Liver (tissue), 9 donors: ENCODE results near the gene ZNF597. TPM values are rescaled to one million over a fixed set of nuclear protein-coding genes. Genes with fewer than 3 reads are reported as not detected.

ENCODE experiments used
- DNase-seq: peaks from one replicate; pipeline ENCODE4 v3.0.0-alpha.2; 2017; ENCODE audit warnings: low spot score
- H3K27ac ChIP-seq, 2 donors: one replicate each; pipeline ENCODE4 v1.7.0; 2013; ENCODE audit warnings: inconsistent platforms in 2 of 2, low read length in 2 of 2, control low read depth in 1 of 2, low read depth in 1 of 2, mild to moderate bottlenecking in 1 of 2
- H3K27me3 ChIP-seq, 4 donors: one replicate each; pipeline versions ENCODE4 v1.6.1 to v1.7.0; 2013; ENCODE audit warnings: low read length in 3 of 4, inconsistent platforms in 1 of 4, mild to moderate bottlenecking in 1 of 4, moderate library complexity in 1 of 4; ENCODE audit not compliant: control insufficient read depth in 4 of 4, insufficient read depth in 4 of 4
- H3K36me3 ChIP-seq, 4 donors: one replicate each; pipeline versions ENCODE4 v1.6.1 to v1.7.0; 2013; ENCODE audit warnings: low read length in 3 of 4, mild to moderate bottlenecking in 3 of 4, low read depth in 1 of 4, moderate library complexity in 1 of 4; ENCODE audit not compliant: control insufficient read depth in 4 of 4, insufficient read depth in 3 of 4
- H3K4me1 ChIP-seq, 4 donors: one replicate each; pipeline versions ENCODE4 v1.6.1 to v1.7.0; 2013; ENCODE audit warnings: low read length in 3 of 4, mild to moderate bottlenecking in 3 of 4, moderate library complexity in 1 of 4; ENCODE audit not compliant: control insufficient read depth in 4 of 4, insufficient read depth in 4 of 4
- H3K4me3 ChIP-seq, 3 donors: one replicate each; pipeline versions ENCODE4 v1.6.1 to v1.7.0; 2013; ENCODE audit warnings: low read length in 3 of 3, control low read depth in 1 of 3, low read depth in 1 of 3, mild to moderate bottlenecking in 1 of 3
- H3K9ac ChIP-seq, 2 donors: one replicate each; pipeline ENCODE4 v1.7.0; 2013; ENCODE audit warnings: low read length in 2 of 2, mild to moderate bottlenecking in 2 of 2, moderate library complexity in 2 of 2, control low read depth in 1 of 2, low read depth in 1 of 2
- H3K9me3 ChIP-seq, 4 donors: one replicate each; pipeline versions ENCODE4 v1.6.1 to v1.7.0; 2013; ENCODE audit warnings: low read length in 3 of 4; ENCODE audit not compliant: control insufficient read depth in 4 of 4
- EGR1 ChIP-seq, 2 donors: IDR thresholded peaks; 2 replicates each; pipeline ENCODE4 v1.6.1; 2016 to 2018; ENCODE audit warnings: antibody characterized with exemption in 2 of 2, low read depth in 2 of 2
- FOXA1 ChIP-seq: IDR thresholded peaks from 2 replicates; pipeline ENCODE4 v1.6.1; 2016; ENCODE audit warnings: antibody characterized with exemption
- GABPA ChIP-seq, 2 donors: IDR thresholded peaks in 1 of 2; conservative IDR thresholded peaks in 1 of 2; 2 replicates each; pipeline ENCODE4 v1.6.1; 2016; ENCODE audit warnings: antibody characterized with exemption in 2 of 2, mild to moderate bottlenecking in 1 of 2, moderate library complexity in 1 of 2
- HNF4G ChIP-seq: IDR thresholded peaks from 2 replicates; pipeline ENCODE4 v1.6.1; 2016; ENCODE audit warnings: antibody characterized with exemption
- JUND ChIP-seq, 2 donors: IDR thresholded peaks; 2 replicates each; pipeline ENCODE4 v1.6.1; 2016; ENCODE audit warnings: antibody characterized with exemption in 2 of 2
- NR2F2 ChIP-seq: IDR thresholded peaks from 2 replicates; pipeline ENCODE4 v1.6.1; 2016; ENCODE audit warnings: antibody characterized with exemption
- RAD21 ChIP-seq, 2 donors: IDR thresholded peaks; 2 replicates each; pipeline ENCODE4 v1.6.1; 2016; ENCODE audit warnings: antibody characterized with exemption in 2 of 2, mild to moderate bottlenecking in 2 of 2
- RXRA ChIP-seq, 2 donors: IDR thresholded peaks; 2 replicates each; pipeline ENCODE4 v1.6.1; 2017 to 2018; ENCODE audit warnings: antibody characterized with exemption in 2 of 2, mild to moderate bottlenecking in 1 of 2
- TAF1 ChIP-seq: conservative IDR thresholded peaks from 2 replicates; pipeline ENCODE4 v1.6.1; 2016; ENCODE audit warnings: antibody characterized with exemption, mild to moderate bottlenecking
- YY1 ChIP-seq: IDR thresholded peaks from 2 replicates; pipeline ENCODE4 v1.6.1; 2016; ENCODE audit warnings: antibody characterized with exemption, mild to moderate bottlenecking
- WGBS: extraction: QIAGEN DNeasy Blood & Tissue Kit; methylation state at CpG from one replicate; pipeline ENCODE4 v1.1.7; 2013; 5-methylcytosine and 5-hydroxymethylcytosine counted together
- polyA plus RNA-seq, 2 donors: library from polyadenylated mRNA; stranded (reverse) in 1 of 2; unstranded in 1 of 2; fragments of 200-250 nt in 1 of 2; fragments of >200 nt in 1 of 2; fragmentation: Nextera tagmentation in 1 of 2; extraction: Ambion mirVana in 1 of 2; gene quantifications; one replicate each; pipeline versions ENCODE4 v1.2.1 to v1.2.3, GENCODE V29; 2013 to 2015
- total RNA-seq, 2 donors: library from RNA; depleted of rRNA; stranded (reverse); fragments of >200 nt; gene quantifications; one replicate each; pipeline ENCODE4 v1.2.3, GENCODE V29; 2014
- TF ChIP-seq, protein P1 (sequence below): IDR thresholded peaks from 2 replicates; pipeline ENCODE4 v1.6.1; 2016; ENCODE audit warnings: antibody characterized with exemption
- TF ChIP-seq, protein P2 (sequence below): IDR thresholded peaks from 2 replicates; pipeline ENCODE4 v1.6.1; 2016; ENCODE audit warnings: antibody characterized with exemption
- TF ChIP-seq, protein P3 (sequence below): IDR thresholded peaks from 2 replicates; pipeline ENCODE4 v1.6.1; 2016; ENCODE audit warnings: antibody characterized with exemption
- TF ChIP-seq, protein P4 (sequence below): fragments of 150-350 bp; IDR thresholded peaks from 2 replicates; pipeline ENCODE4 v1.5.1; 2017; ENCODE audit warnings: improper control_type of control experiment, low read depth, low read length; ENCODE audit not compliant: missing input control
- TF ChIP-seq, protein P5 (sequence below): IDR thresholded peaks from 2 replicates; pipeline ENCODE4 v1.6.1; 2016; ENCODE audit warnings: antibody characterized with exemption, mild to moderate bottlenecking
- donor health status: healthy.
- donor health status: healthy.
- donor health status: healthy.
- donor health status: healthy.
- donor health status: healthy.

Gene ZNF597
- total and polyA plus RNA-seq, 4 donors, result 0.53 to 1.7 (median 0.85) TPM

DNA sequence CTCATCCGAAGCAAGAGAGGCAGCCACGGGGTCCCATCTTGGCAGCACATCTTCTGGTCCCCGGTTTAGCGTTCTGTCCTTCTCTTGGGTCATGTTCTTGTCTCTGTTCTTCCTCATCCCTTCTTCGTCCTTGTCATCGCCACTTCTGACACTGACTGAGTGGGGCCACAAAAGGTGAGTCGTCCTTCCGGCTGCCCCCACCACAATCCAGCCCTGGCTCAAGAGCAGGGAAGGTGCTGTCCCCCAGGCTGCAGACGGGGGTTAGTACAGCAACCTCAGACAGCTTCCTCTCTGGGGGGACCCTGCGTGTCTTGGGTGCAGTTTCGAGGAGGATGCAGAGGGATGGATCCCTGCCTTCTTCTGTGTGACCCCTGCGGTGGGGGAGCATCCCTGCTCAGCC, 22.0 kb upstream of the ZNF597 start:
- no peak for DNase-seq
- H3K27ac ChIP-seq, result no peak overlapping the region
- H3K9ac ChIP-seq, result no peak overlapping the region
- H3K4me1 ChIP-seq, result peaks cover 14 to 42% (median 28%) of the 10 kb centered on the region in 4 donors
- 94% methylated on average over 12 of the region's 12 CpGs for WGBS
- peaks cover 0 to 8% (median 3%) of the 10 kb centered on the region in 4 donors for H3K36me3 ChIP-seq
- no peaks in the 10 kb centered on the region for H3K27me3 ChIP-seq
- H3K9me3 ChIP-seq, result no peaks in the 10 kb centered on the region
- TF ChIP-seq GABPA (IDR thresholded peaks at IDR 0.05 in 1 of 2, conservative IDR thresholded peaks at IDR 0.05 in 1 of 2), result no peak
- TF ChIP-seq RAD21 (IDR thresholded peaks at IDR 0.05), result no peak
- TF ChIP-seq HNF4G, result no peak
- TF ChIP-seq, protein P1, sequence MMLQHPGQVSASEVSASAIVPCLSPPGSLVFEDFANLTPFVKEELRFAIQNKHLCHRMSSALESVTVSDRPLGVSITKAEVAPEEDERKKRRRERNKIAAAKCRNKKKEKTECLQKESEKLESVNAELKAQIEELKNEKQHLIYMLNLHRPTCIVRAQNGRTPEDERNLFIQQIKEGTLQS, result no peak
- no peak for TF ChIP-seq FOXA1
- TF ChIP-seq EGR1 (IDR thresholded peaks at IDR 0.05; ENCODE audit: low read depth in 2 of 2), result no peak
- TF ChIP-seq TAF1, result no peak
- TF ChIP-seq, protein P2, sequence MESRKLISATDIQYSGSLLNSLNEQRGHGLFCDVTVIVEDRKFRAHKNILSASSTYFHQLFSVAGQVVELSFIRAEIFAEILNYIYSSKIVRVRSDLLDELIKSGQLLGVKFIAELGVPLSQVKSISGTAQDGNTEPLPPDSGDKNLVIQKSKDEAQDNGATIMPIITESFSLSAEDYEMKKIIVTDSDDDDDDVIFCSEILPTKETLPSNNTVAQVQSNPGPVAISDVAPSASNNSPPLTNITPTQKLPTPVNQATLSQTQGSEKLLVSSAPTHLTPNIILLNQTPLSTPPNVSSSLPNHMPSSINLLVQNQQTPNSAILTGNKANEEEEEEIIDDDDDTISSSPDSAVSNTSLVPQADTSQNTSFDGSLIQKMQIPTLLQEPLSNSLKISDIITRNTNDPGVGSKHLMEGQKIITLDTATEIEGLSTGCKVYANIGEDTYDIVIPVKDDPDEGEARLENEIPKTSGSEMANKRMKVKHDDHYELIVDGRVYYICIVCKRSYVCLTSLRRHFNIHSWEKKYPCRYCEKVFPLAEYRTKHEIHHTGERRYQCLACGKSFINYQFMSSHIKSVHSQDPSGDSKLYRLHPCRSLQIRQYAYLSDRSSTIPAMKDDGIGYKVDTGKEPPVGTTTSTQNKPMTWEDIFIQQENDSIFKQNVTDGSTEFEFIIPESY, result no peak
- TF ChIP-seq NR2F2, result no peak
- H3K4me3 ChIP-seq, result no peak overlapping the region

DNA sequence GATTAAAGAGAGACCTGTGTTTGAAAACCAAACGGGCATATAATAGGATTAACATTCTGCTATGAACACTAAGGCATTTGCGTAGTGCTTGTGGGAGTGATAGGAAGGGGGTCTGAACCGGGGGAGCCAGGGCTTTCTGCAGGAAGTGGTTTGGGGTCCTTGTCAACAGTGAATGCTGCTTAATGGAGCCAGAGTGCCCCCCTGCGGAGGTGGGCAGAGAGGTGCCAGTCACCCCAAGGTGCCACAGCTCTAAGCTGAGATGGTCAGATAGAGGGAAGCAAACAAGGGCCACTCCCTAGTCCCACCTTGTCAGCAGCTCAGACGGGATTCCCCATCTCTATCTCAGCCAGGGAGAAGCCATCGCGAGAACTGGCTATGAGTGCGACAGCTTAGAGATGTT, 17.8 kb upstream of the ZNF597 start:
- Histone ChIP-seq H3K4me3 (no peak overlapping the region), H3K4me1 (peaks cover 12 to 57% (median 36%) of the 10 kb centered on the region in 4 donors), H3K27me3 (no peaks in the 10 kb centered on the region), H3K9me3 (no peaks in the 10 kb centered on the region), H3K36me3 (peaks cover 0 to 4% (median 2%) of the 10 kb centered on the region in 4 donors), H3K9ac (no peak overlapping the region), H3K27ac (no peak overlapping the region)
- 59% methylated on average over 8 of the region's 8 CpGs for WGBS
- no peak for DNase-seq
- TF ChIP-seq, protein P3, sequence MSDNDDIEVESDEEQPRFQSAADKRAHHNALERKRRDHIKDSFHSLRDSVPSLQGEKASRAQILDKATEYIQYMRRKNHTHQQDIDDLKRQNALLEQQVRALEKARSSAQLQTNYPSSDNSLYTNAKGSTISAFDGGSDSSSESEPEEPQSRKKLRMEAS, result no peak
- TF ChIP-seq, protein P1, result no peak

DNA sequence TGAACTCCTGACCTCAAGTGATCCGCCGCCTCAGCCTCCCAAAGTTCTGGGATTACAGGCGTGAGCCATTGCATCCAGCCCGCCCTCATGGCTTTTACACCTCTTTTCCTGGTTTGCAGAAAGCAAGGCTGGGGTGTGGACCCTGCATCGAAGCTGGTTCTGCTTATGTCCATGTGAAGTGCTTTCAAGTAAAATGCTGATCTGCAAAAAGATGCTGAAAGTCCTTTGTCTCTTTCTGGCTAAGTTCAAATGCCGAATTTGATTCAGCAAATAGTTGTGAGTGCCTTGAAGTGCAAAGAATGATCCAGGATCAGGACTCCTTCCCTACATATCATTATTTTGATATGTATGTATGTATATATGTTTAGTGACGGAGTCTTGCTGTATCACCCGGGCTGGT, 17.3 kb upstream of the ZNF597 start:
- WGBS, result 71% methylated on average over 8 of the region's 8 CpGs
- no peaks in the 10 kb centered on the region for H3K27me3 ChIP-seq
- no peaks in the 10 kb centered on the region for H3K36me3 ChIP-seq
- TF ChIP-seq JUND (IDR thresholded peaks at IDR 0.05) (no peak), RXRA (IDR thresholded peaks at IDR 0.05) (no peak), EGR1 (IDR thresholded peaks at IDR 0.05; ENCODE audit: low read depth in 2 of 2) (no peak), GABPA (IDR thresholded peaks at IDR 0.05 in 1 of 2, conservative IDR thresholded peaks at IDR 0.05 in 1 of 2) (no peak), FOXA1 (no peak), TAF1 (no peak), YY1 (no peak)
- TF ChIP-seq, protein P2, result no peak
- TF ChIP-seq, protein P4, sequence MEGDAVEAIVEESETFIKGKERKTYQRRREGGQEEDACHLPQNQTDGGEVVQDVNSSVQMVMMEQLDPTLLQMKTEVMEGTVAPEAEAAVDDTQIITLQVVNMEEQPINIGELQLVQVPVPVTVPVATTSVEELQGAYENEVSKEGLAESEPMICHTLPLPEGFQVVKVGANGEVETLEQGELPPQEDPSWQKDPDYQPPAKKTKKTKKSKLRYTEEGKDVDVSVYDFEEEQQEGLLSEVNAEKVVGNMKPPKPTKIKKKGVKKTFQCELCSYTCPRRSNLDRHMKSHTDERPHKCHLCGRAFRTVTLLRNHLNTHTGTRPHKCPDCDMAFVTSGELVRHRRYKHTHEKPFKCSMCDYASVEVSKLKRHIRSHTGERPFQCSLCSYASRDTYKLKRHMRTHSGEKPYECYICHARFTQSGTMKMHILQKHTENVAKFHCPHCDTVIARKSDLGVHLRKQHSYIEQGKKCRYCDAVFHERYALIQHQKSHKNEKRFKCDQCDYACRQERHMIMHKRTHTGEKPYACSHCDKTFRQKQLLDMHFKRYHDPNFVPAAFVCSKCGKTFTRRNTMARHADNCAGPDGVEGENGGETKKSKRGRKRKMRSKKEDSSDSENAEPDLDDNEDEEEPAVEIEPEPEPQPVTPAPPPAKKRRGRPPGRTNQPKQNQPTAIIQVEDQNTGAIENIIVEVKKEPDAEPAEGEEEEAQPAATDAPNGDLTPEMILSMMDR, result no peak
- TF ChIP-seq, protein P5, sequence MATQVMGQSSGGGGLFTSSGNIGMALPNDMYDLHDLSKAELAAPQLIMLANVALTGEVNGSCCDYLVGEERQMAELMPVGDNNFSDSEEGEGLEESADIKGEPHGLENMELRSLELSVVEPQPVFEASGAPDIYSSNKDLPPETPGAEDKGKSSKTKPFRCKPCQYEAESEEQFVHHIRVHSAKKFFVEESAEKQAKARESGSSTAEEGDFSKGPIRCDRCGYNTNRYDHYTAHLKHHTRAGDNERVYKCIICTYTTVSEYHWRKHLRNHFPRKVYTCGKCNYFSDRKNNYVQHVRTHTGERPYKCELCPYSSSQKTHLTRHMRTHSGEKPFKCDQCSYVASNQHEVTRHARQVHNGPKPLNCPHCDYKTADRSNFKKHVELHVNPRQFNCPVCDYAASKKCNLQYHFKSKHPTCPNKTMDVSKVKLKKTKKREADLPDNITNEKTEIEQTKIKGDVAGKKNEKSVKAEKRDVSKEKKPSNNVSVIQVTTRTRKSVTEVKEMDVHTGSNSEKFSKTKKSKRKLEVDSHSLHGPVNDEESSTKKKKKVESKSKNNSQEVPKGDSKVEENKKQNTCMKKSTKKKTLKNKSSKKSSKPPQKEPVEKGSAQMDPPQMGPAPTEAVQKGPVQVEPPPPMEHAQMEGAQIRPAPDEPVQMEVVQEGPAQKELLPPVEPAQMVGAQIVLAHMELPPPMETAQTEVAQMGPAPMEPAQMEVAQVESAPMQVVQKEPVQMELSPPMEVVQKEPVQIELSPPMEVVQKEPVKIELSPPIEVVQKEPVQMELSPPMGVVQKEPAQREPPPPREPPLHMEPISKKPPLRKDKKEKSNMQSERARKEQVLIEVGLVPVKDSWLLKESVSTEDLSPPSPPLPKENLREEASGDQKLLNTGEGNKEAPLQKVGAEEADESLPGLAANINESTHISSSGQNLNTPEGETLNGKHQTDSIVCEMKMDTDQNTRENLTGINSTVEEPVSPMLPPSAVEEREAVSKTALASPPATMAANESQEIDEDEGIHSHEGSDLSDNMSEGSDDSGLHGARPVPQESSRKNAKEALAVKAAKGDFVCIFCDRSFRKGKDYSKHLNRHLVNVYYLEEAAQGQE, result no peak
- H3K4me1 ChIP-seq, result peaks cover 12 to 52% (median 36%) of the 10 kb centered on the region in 4 donors
- no peak overlapping the region for H3K4me3 ChIP-seq
- DNase-seq, result no peak
- H3K9ac ChIP-seq, result no peak overlapping the region
- H3K27ac ChIP-seq, result no peak overlapping the region
- no peaks in the 10 kb centered on the region for H3K9me3 ChIP-seq
